ENCODE measurements around the gene SPEF2. TPM values are rescaled to one million over a fixed set of nuclear protein-coding genes. Genes with fewer than 3 reads are reported as not detected.

SPEF2 gene
- total and polyA plus RNA-seq, 4 donors: 0.42 to 4.5 (median 2.1) TPM

- no peak for TF ChIP-seq ZBTB33 (IDR thresholded peaks at IDR 0.05)
- TF ChIP-seq EGR1 (IDR thresholded peaks at IDR 0.05; ENCODE audit: low read depth in 2 of 2): no peak
These were observed 239.2 kb downstream of the SPEF2 start, which contains the start of gene IL7R (continued) for GRCh38 chr5:35856765-35857351.

- no peak for DNase-seq (ENCODE audit: low spot score)
- Histone ChIP-seq H3K9ac (ENCODE audit: low read depth in 1 of 2, low read length in 2 of 2) (no peak overlapping the region), H3K4me3 (ENCODE audit: low read depth in 1 of 3, low read length in 3 of 3) (no peak overlapping the region), H3K4me1 (ENCODE audit: control insufficient read depth in 4 of 4, insufficient read depth in 4 of 4, low read length in 3 of 4) (no peaks in the 10 kb centered on the region), H3K27ac (ENCODE audit: low read depth in 1 of 2, low read length in 2 of 2) (no peak overlapping the region), H3K36me3 (ENCODE audit: control insufficient read depth in 4 of 4, insufficient read depth in 3 of 4, low read depth in 1 of 4, low read length in 3 of 4) (no peaks in the 10 kb centered on the region), H3K27me3 (ENCODE audit: control insufficient read depth in 4 of 4, insufficient read depth in 4 of 4, low read length in 3 of 4) (no peaks in the 10 kb centered on the region), H3K9me3 (ENCODE audit: control insufficient read depth in 4 of 4, low read length in 3 of 4) (no peaks in the 10 kb centered on the region)
- TF ChIP-seq MAX (IDR thresholded peaks at IDR 0.05): no peak
- no peak for TF ChIP-seq ZBTB33 (IDR thresholded peaks at IDR 0.05)
- no peak for TF ChIP-seq REST (IDR thresholded peaks at IDR 0.05)
- no peak for TF ChIP-seq FOXA2 (IDR thresholded peaks at IDR 0.05)
- TF ChIP-seq TAF1 (conservative IDR thresholded peaks at IDR 0.05): no peak
- TF ChIP-seq CTCF (IDR thresholded peaks at IDR 0.05; ENCODE audit: low read depth, low read length, missing input control): no peak
- no peak for TF ChIP-seq YY1 (IDR thresholded peaks at IDR 0.05)
- no peak for TF ChIP-seq SP1 (IDR thresholded peaks at IDR 0.05)
- no peak for TF ChIP-seq ATF3 (IDR thresholded peaks at IDR 0.05)
- TF ChIP-seq NR2F2 (IDR thresholded peaks at IDR 0.05): no peak
- no peak for TF ChIP-seq RAD21 (IDR thresholded peaks at IDR 0.05)
- no peak for TF ChIP-seq EGR1 (IDR thresholded peaks at IDR 0.05; ENCODE audit: low read depth in 2 of 2)
- TF ChIP-seq FOXA1 (IDR thresholded peaks at IDR 0.05): no peak
- no peak for TF ChIP-seq RXRA (IDR thresholded peaks at IDR 0.05)
- TF ChIP-seq GABPA (IDR thresholded peaks at IDR 0.05 in 1 of 2, conservative IDR thresholded peaks at IDR 0.05 in 1 of 2): no peak
- no peak for TF ChIP-seq HNF4A (conservative IDR thresholded peaks at IDR 0.05)
- TF ChIP-seq JUND (IDR thresholded peaks at IDR 0.05): no peak
- WGBS: 69% methylated on average over 2 of the region's 2 CpGs
These were observed 240.0 kb downstream of the SPEF2 start for GRCh38 chr5:35857606-35858205.

All from liver (tissue), 9 donors.